NCI-H2227 (cell line): ENCODE results near the gene SPATA25.
A peak's percentile ranks its signal among the peaks of the same experiment; 100 is the strongest.
"Not testable (repeated sequence)": the region's sequence is repeated elsewhere in the genome, so short reads cannot be mapped to it uniquely, and the experiment has no call there.

Experiments
- DNase-seq: peaks from one replicate; lab custom pipeline; 2025; ENCODE audit not compliant: unreplicated experiment; lab: John Stamatoyannopoulos, UW

SPATA25 gene, protein sequence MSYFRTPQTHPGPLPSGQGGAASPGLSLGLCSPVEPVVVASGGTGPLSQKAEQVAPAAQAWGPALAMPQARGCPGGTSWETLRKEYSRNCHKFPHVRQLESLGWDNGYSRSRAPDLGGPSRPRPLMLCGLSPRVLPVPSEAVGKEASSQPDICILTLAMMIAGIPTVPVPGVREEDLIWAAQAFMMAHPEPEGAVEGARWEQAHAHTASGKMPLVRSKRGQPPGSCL

DNA sequence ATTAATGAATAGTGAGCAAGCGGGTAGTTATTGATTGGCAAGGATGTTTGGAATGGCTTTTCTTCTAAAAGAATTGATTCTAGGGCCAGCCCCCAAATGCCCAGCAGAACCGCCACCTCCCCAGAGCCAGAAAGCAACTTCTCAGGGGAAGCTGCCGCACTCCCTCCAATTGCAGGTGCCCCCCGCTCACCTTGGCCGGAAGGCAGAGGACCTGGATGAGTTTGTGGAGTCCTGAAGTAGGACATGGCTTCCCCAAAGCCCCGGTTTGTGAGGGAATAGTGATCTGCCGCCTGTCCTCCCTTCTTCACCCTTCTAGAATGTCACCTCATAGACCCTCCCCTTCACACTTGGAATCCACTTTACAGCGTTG lies at the start of gene SPATA25:
TSS of gene SPATA25 (minus strand) at position 277 of the 370 bp plus-strand sequence. CDS start at position 245, 32 bp downstream.
- no peak for DNase-seq

DNA sequence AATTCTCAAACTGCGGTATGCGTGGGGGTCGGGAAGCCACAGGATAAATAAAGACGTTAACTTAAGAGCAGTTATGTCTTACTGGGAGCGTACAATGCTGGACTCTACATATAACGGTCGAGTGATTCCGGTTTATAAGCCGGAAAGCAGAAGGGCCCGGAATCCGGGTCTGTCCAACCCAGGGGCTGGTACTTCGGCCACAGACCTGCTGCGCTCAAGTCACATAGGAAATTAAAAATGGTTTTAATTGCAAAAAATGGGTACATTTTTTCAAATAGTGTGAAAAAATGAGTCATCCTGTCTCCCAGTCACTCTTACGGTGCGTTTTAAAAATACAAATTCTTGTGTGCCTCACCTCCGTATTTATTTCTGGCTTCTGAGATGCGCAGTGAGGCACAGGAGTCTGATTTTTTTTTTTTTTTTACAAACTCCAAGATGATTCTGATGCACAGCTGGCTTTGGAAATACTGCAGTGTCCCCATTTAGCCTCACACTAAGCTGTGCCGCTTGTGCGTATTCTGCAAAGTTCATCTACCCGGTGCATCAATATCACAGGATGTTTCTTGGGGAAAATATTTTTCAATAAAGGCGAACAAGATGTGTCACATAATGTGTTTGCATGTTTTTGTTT lies 48.1 kb upstream of the SPATA25 start:
- peak; percentile 39 for DNase-seq

DNA sequence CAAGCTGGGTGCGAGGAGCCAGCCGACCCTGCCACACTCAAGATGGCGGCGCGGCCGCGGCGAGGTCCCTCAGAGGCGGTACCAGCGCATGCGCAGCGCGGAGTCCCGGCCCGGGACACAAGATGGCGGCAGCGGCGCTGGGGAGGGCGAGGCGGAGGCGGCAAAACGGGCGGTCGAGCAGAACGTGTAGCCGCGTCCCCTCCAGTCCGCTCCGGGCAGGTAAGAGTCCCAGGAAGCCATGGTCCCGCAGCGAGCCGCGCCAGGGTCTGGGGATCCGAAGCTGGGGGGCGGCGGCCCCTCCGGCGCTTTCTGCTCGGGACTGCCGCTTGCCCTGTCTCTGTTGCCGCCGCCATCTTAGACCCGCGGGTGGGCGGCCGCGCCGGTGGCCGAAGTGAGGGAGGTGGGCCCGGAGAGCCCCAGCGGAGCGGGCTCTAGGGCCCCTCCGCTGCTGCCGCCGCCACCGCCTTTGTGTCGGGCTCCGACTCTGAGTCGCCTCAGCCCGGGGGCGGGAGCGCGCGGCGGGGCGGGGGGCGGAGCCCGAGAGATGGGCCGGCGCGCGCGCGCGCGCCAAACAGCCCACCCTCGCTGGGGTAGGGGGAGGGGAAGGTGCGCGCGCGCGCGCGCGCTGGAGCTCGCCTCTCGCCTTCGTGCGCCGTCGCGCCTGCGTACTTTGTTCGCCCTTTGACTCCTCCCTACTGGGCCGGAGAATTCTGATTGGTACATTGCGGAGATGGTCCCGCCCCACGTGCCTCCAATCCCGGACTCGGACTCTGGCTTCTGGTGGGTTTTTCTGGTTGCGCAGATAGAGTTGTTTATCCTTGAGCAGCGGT lies 47.4 kb upstream of the SPATA25 start, which contains the start of gene PCIF1:
TSS of gene PCIF1 (plus strand) at position 98 of the 830 bp plus-strand sequence. CDS start 4,317 bp downstream, outside the sequence.
- DNase-seq: peak; percentile 99

DNA sequence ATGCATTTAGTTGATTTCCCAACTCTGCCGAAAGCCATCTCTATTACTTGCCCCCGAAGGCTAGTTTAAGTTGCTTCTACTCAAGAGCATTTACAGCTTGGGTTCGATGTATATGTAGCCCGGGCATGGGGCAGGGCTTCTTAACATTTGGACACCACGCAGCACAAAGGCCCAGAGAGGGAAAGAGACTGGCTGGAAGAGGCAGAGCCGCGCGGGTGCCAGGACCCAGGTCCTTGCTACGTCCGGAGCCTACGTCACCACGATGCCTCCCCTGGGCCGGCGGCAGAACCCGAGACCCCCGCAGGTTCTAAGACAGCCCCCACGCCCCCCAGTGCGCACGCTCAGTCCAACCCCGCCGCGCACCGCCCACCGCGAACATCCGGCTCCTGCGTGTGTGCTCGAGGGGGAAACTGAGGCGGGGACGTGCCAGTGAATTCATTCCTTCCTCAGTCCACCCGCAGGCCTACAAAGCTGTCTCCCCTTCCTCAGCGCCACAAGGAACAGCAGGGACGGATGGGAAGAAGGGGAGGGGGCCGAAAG lies 46.7 kb upstream of the SPATA25 start:
- DNase-seq: peak; percentile 89

DNA sequence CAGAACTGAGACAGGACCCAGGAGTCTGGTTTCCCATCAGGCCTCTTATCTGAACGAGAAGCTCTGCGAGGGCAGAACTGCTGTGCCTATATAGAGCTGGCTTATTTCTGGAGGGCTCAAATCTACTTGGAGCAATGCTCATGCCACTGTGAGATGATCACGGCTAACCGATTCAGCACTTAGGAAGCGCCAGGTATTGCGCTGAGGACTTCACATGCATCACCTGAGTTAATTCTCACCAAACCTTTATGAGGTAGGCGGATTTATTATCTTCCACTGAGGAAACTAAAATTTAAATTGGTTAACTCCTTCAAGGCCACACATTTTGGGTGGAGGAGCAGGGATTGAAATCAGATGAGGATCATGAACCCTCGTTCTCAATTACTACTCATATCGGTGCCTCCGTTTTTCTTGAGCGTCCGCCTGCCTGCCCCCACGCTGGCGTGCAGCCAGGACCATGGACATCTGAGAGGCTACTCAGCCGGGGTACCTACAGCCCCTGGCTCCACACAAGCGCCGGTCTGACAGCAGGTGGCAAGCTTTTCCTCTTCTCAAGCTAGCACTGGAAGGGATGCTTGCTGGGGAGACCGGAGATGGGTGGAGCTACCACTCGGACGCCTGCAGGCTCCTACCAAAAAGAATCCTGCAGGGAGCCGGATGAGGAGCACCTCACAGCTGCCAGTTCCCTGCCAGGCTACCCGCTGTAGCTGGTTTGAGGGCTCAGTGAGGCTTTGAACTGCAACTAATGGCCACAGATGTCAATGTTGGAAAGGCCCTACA lies 46.0 kb upstream of the SPATA25 start:
- peak; percentile 88 for DNase-seq

DNA sequence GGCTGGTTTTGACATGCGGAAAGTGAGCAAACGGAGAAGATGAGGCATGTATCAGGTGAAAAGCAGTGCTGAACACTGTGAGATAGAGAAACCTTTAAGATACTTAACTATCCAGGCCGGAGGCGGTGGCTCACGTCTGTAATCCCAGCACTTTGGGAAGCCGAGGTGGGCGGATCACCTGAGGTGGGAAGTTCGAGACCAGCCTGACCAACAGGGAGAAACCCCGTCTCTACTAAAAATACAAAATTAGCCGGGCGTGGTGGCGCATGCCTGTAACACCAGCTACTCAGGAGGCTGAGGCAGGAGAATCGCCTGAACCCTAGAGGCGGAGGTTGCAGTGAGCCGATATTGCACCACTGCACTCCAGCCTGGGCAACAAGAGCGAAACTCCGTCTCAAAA lies 44.3 kb upstream of the SPATA25 start:
- not testable (repeated sequence) for DNase-seq

DNA sequence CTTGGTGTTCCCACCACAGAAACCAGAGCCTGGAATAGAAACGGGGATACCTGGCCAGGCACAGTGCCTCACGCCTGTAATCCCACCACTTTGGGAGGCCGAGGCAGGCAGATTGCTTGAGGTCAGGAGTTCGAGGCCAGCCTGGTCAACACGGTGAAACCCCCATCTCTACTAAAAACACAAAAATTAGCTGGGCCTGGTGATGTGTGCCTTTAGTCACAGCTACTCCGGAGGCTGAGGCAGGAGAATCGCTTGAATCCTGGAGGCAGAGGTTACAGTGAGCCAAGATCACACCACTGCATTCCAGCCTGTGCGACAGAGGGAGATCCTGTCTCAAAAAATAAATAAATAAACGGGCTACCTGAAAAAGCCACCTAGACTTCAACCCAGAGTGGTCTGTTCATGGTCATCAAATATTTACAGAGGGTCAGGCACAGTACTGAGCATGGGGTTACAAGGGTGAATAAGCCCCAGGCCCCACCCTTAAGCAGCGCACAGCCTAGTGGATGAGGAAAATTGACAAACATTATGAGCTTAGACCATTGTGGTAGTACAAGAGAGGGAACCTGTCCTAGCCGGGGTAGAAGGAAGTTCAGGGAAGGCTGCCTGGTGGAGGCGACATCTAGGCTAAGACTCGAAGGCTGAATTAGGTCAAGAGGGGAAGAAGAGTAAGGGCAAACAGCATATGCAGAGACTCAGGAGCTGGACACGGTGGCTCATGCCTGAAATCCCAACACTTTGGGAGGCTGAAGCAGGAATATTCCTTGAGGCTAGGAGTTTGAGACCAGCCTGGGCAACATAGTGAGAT lies 39.9 kb upstream of the SPATA25 start:
- DNase-seq: no peak

DNA sequence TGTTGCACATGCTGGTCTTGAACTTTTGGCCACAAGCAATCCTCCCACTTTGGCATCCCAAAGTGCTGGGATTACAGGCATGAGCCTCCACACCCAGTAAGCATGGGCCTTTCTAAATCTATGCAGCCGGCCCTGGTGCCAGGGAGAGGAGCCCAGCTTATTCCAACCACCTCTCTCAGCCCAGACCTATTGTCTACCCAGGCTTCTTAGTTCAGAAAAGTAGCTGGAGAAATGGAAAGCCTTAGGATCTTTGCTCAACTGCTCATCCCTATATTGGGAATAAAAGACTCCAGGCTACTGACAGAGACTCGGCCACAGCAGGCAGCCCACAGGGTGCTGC lies 39.3 kb upstream of the SPATA25 start:
- no peak for DNase-seq

DNA sequence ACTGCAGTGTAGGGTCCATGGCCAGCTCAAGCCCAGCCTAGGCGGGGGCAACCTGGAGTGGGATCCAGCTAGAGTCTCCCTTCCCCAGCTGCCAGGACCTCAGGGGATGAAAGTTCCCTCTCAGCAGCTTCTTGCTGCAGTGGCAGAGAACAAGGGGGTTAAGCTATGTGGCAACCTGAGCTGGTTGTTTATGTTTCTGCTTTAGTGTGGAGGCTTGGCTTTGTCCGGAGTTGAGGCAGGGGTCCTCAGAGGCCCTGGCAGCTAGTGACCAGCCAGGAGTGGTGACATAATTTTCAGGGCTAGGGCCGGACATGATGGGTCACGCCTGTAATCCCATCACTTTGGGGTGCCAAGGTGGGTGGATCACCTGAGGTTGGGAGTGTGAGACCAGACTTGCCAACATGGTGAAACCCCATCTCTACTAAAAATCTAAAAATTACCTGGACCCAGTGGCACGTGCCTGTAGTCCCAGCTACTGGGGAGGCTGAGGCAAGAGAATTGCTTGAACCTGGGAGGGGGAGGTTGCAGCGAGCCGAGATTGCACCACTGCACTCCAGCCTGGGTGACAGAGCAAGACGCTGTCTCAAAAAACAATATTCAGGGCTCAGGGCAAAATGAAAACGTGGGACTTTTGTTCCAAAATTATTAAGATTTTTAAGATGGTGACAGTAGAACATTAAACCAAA lies 38.5 kb upstream of the SPATA25 start:
- no peak for DNase-seq

DNA sequence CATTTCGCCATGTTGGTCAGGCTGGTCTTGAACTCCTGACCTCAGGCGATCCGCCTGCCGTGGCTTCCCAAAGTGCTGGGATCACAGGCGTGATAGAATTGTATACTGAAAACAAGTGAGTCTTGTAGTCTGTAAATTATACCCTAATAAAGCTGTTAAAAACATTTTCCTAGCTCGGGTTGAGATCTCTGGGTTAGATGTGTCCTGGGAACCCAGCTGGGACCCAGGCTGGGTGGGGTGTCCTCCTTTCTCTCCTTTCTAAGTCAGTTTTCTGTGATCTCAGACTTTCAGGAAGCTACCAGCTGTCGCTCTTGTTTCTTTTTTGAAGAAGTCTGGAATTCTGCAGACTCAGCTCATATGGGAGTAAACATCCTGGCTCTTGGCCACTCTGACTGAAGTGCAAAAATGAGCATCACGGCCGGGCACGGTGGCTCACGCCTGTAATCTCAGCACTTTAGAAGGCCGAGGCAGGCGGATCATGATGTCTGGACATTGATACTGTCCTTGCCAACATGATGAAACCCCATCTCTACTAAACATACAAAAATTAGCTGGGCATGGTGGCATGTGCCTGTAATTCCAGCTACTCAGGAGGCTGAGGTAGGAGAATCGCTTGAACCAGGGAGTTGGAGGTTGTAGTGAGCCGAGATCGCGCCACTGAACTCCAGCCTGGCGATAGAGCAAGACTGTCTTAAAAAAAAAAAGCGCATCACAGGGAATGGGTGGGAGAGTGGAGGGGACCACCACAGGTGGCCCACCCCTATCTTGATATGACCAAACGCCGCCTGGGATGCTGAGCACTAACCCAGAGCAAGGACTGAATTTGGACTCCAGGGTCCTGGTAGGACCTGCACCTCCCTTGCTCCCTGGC lies 37.2 kb upstream of the SPATA25 start:
- DNase-seq: no peak

DNA sequence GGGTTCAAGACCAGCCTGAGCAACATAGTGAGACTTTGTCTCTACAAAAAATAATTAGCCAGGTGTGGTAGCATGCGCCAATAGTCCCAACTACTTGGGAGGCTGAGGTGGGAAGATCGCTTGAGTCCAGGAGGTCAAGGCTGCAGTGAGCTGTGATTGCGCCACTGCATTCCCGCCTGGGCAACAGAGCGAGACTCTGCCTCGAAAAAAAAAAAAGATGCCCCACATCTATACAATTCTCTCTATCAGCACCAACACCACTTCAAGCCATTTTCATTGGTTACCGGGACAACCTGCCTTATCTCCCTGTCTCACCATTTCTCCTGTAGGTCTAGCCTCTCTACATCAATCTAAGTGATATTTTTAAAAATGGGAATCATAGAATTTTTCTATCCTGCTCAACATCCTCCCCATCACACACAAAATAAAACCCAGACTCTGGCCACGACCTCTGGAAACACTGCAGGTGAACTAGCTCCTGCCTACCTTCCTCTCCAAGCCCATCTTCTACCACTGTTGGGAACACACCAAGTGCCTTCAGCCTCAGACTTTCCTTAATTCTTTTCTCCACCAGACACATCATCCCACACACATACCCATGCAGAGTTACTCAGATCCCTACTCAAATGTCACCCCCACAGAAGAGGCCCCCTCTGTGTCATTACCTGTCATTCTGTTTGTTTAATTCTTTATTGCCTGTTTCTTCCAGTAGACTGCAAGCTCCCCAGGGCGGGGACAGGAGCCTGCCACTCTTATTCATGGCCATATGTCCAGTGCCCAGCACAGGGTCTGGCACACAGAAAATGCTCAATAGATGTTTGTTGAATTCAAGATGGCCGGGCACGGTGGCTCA lies 34.1 kb upstream of the SPATA25 start:
- DNase-seq: no peak

DNA sequence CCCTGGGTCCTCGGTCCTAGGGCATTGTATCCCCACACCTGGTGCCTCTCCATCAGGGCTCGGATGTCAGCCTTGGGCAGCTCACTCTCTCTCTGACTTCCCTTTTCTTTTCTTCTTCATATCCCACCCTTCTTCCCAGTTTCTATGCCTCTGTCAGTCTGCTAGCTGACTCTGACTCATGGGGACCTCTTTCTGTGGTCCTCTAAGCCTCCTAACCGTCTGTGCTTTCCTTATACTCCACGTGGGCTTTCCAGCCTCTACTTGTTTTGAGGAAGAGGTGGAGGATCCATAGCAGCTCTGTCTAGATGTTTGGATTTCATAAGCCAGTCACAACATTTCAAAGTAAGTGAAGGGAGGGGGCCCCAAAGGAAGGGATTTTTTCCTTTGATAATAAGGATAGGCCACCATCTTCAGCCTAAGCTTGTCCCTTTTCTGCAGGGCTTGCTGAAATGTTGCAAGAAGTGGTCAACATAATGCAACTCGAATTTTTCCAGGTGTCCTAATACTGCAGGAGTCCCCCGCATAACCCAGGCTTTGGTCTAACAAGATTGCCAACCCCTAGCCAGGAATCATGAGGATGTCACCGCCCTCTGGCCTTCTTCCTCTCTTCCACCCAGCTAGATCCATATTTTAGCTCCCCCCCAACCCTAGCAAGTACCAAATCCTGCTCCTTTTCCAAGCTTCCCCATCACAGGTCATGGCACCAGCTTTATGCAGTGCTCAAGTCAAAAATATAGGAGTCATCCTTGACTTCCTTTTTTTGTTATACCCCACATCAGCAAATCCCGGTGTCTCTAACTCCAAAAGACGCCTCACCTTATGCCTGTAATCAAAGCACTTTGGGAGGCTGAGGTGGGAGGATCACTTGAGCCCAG lies 33.3 kb upstream of the SPATA25 start:
- DNase-seq: no peak

DNA sequence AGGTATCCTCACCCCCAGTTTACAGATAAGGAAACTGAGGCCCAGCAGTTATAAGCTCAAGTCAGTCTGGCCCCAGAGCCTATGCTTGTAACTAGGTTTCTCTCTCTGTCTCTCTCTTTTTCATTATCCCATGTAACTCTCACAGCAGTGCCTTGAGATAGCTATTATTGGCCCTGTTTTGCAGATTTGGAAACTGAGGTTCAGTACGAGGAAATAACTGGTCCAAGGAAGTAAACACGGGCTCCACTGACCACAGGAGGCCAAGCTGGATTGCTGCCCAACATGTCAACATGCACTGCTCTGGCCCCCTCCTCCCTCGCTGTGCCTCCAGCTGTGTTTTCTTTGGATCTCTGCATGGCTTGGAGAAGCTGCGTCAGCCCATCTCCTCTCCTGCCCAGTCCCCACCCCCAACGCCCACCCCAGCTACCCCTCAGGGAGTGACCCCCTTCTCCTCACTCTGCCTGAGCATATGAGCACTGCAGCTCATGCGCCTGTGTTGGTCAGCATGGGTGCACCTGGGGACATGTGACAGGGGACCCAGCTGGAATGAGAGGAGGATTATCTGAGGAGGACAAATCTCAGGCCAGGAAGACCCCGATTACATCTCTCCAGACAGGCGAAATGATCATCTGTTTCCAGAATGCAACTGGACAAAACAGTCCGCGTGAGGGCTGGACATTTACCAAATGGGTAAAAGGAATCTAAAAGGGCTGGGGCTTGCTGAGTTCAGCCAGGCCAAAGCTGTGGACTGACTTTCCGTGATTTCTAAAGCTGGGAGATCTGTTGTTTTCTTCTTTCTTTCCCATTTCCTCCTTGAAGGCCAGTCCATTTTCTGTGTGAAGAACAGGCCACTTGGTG lies 32.3 kb upstream of the SPATA25 start:
- no peak for DNase-seq

DNA sequence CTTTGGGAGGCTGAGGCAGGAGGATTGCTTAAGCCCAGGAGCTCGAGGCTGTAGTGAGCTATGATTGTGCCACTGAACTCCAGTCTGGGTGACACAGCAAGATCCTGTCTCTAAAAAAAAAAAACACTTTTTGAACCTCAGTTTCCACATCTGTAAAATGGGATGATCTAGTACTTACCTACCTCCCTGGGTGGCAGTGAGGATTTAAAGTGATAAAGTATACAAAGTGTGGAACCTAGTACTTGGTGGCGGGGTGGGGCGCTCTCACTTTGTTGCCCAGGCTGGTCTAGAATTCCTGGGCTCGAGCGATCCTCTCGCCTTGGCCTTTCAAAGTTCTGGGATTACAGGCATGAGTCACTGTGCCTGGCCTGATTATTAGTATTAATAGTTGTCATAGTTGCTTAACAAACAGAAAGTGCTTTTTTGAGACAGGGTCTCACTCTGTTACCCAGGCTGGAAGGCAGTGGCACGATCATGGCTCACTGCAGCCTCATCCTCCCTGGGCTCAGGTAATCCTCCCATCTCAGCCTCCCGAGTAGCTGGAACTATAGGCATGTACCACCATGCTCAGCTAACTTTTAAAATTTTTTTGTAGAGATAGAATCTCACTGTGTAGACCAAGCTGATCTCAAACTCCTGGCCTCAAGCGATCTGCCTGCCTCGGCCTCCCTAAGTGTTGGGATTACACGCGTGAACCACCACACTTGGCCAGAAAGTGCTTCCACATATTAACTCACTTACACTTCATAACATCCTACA lies 31.5 kb upstream of the SPATA25 start:
- DNase-seq: no peak

DNA sequence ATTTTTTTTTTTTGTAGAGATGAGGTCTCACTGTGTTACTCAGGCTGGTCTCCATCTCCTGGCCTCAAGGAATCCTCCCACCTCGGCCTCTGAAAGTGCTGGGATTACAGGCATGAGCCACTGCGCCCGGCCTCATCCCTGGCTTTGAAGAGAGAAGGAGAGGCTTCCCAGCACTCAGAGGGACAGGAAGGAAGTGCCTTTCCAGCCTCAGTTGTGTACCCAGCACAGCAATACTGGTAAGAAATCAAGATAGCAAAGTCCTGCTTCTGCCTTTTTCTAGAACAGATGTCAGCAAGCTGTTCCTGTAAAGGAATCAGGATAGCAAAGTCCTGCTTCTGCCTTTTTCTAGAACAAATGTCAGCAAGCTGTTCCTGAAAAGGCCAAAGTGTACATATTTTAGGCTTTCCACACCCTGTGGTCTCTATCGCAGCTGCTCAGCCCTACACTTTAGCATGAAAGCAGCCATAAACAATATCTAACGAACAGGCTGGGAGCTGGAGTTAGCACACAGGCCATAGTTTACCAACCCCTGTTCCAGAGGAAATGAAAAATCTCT lies 30.8 kb upstream of the SPATA25 start:
- no peak for DNase-seq
